LNCAP (cell line): ENCODE results near the gene CSF3R.

Source experiments
- TF ChIP-seq, protein P1 (sequence below): fragments of 450-650 bp; IDR thresholded peaks from 2 replicates; pipeline ENCODE4 v1.5.1; 2017; ENCODE audit warnings: mild to moderate bottlenecking

Gene CSF3R

DNA sequence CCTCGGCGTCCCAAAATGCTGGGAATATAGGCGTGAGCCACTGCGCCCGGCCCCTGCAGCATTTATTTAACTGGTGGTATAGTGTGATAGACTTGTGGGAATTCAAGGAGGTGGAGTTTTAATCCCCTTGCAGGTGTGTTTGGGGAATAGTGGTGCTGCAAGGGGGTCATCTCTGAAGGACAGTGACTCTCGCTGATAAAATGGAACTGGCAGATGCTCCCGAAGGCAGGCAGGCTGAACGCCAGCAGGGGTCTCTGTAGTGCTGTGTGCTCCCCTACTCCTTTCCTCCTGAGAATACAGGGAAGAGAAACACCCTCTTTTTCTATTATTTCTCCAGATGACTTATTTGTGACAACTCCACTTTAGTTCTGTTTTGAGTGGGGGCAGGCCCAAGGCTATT is 36.4 kb downstream of the CSF3R start:
- TF ChIP-seq, protein P1, sequence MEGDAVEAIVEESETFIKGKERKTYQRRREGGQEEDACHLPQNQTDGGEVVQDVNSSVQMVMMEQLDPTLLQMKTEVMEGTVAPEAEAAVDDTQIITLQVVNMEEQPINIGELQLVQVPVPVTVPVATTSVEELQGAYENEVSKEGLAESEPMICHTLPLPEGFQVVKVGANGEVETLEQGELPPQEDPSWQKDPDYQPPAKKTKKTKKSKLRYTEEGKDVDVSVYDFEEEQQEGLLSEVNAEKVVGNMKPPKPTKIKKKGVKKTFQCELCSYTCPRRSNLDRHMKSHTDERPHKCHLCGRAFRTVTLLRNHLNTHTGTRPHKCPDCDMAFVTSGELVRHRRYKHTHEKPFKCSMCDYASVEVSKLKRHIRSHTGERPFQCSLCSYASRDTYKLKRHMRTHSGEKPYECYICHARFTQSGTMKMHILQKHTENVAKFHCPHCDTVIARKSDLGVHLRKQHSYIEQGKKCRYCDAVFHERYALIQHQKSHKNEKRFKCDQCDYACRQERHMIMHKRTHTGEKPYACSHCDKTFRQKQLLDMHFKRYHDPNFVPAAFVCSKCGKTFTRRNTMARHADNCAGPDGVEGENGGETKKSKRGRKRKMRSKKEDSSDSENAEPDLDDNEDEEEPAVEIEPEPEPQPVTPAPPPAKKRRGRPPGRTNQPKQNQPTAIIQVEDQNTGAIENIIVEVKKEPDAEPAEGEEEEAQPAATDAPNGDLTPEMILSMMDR: no peak

DNA sequence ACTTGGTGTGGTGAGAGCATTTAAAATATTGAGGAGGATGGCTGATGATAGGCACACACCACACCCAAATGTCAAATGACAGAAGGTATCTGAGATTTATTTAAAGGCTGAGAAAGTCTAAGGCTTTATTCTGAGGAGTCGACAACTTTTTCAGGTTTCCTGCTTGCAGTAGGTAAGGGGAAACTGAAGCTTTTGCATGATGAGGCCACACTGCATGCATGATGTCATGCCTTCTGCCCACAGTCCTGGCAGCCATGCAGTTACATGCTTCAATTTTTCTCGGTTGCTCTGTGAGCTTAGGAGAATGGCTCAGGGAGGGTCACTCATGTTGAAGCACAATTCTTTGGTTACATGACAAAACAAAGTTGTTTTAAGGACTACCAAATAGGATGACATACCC is 39.4 kb downstream of the CSF3R start:
- TF ChIP-seq, protein P1: no peak

DNA sequence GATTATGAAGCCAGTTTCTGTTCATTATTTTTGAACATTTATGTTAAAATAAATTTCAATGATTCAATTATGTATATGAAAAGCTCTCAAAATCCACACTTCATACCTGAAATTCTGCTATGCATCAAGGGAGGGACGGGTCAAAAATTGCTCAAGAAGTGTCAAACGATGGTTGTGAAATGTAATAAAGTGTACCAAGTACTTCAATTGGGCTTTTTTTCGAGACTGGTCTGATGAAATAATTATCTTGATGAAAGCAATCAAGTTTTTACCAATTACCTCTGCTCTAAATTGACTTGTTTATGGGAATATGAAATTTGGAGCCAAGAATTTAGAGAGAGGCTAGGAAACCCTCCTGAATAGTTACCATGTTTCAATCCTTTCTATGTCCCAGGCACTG is 40.4 kb downstream of the CSF3R start:
- TF ChIP-seq, protein P1: no peak

DNA sequence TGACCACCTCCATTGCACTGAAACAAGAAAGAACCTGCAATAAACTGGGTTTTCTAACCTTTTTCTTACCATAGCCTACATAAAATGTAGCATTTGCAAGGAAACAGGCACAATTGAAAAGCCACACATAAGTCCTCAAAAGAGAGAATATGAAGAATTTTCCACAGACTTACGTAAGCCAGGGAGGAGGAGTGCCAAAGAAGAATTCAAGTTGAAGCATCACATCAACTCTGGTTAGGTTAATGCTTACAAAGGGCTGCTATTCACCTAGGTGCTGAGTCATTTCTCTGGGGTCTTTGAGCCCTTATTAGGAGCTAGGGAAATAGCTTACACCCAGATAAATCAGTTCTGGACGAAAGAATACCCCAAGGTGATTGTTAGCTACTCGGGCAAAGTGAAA is 42.1 kb downstream of the CSF3R start:
- TF ChIP-seq, protein P1: no peak

DNA sequence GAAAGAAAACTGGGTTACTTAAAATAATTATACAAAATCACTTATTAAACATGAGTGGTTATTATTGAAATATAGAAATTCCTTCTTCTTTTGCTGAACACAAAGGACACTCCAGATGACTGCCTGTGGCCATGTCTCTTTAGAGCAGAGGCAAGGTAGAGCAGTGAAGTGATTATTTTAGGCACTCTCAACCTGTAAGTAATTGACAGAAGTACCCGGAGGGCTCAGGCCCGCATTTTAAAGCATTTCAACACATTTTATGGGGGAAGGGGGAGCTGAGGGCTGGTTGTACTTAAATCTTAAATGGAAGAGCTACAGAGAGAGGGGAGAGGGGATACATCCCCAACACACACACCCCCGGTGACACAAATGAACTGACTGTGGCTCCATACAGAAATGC is 42.7 kb downstream of the CSF3R start:
- TF ChIP-seq, protein P1: no peak

DNA sequence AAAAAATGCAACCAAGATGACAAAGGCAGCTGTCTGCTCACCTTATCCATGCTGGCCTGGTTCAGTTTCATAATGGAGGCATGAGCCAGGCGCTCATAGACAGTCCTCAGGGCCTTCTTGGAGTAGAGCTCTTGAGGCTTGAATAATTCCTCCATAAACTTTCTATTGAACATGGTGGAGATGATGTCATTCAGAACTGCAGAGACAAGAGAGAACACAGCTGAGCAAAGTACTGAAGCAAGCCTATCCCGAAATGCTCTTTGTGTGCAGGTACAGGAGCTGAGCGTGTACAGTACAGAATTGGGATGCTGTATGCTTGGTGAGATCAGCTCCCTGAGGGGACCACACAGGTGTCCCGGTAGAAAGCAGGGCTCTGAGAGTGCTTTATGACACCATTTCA is 44.0 kb downstream of the CSF3R start:
- TF ChIP-seq, protein P1: no peak

DNA sequence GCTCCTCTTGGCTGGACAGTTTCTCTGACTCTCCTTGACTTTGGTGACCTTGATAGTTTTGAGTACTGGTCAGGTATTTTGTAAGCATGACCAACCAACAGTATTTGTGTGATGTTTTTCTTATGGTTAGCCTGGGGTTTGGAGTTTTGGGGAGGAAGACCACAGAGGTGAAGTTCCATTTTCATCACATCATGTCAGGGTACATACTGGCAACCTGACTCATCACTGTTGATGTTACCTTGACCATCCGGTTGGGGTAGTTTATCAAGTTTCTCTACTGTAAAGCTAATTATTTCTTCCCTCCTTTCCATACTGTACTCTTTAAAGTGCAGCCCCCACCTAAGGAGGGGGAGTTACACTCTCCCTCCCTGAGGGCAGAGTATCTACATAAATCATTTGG is 45.9 kb downstream of the CSF3R start:
- TF ChIP-seq, protein P1: no peak

DNA sequence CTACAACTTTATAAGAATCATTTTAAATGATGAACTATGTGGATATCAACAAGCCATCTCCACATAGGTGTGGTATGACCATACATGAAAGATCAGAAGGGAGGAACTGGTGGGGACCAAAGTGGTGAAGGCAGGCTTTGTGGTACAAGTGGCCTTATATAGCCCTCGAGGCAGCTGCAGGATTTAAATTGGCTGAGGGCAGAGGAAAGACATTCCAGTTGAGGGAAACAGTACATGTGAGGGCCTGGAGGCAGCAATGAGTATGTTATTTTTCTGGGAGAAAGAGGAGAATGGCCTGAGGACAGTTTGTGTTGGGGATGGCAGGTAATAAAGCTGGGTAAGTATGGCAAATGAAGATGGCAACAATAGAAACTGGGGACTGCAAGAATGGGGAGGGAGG is 49.6 kb downstream of the CSF3R start:
- TF ChIP-seq, protein P1: no peak
